Activated naive CD8-positive, alpha-beta T cell treated with anti-CD3 and anti-CD28 coated beads, Interleukin-2, amount 50 U/mL, for 24 hours (primary cell): ENCODE measurements around the gene ERN1.
"Not testable (repeated sequence)": the region's sequence is repeated elsewhere in the genome, so short reads cannot be mapped to it uniquely, and the experiment has no call there.

ENCODE experiments used
- ATAC-seq: fragments of 150-1000 bp; cut with Tn5 transposase; one replicate; pipeline ENCODE4 v1.10.0; 2021
- DNase-seq: peaks from one replicate; pipeline ENCODE4 v3.0.0; 2021
- H3K27ac Mint-ChIP-seq: one replicate; pipeline ENCODE4 v1.8.0; 2021; ENCODE audit warnings: mild to moderate bottlenecking, mixed read lengths
- H3K27me3 Mint-ChIP-seq: one replicate; pipeline ENCODE4 v1.8.0; 2021; ENCODE audit warnings: mixed read lengths
- H3K36me3 Mint-ChIP-seq: one replicate; pipeline ENCODE4 v1.8.0; 2021; ENCODE audit warnings: low read depth, mixed read lengths
- H3K4me1 Mint-ChIP-seq: one replicate; pipeline ENCODE4 v1.8.0; 2021; ENCODE audit warnings: mixed read lengths
- H3K4me3 Mint-ChIP-seq: one replicate; pipeline ENCODE4 v1.8.0; 2021; ENCODE audit warnings: mild to moderate bottlenecking, moderate library complexity, mixed read lengths
- H3K9me3 Mint-ChIP-seq: one replicate; pipeline ENCODE4 v1.8.0; 2021; ENCODE audit warnings: mixed read lengths

The ERN1 gene

DNA sequence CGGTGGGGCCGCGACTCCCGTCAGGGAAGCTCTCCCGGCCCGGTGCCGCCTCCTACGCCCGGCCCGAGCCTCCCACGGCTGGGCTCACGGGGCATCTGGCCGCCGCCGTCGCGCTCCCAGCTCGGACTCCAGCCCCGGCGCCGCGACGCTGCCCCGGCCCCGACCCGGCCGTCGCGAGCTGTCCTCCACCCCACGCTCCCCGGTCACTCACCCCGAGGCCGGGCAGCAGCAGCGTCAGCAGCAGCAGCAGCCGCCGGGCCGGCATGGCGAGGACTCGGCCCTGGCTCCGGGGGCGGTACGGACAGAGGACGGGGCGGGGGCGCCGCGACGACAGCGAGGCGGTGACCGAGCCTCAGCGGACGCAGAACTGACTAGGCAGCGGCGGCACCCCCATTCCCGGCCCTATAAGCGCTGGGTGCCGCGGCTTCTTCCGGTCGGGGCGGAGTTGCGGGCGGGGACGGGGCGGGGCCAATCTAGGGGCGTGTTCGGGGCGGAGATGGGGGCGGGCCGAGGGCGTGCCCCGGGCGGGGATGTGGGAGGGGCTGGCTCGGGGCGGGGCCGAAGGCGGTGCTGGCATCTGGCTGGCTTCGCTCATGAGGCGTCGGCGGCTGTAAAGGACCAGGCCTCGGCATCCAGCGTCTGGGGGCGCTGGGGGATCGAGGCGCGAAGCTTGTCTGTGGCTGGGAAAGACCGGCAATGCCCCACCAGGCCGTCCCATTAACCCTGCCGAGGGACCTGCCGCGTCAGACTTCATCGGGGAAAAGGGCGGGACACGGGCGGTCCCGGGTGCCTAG is at the start of gene ERN1:
ERN1 (minus strand) TSS at position 380 of the 794 bp plus-strand sequence; CDS start at position 265, 115 bp downstream.
- no peaks in the 10 kb centered on the region for H3K27me3 Mint-ChIP-seq
- H3K4me1 Mint-ChIP-seq: peaks cover 64% of the 10 kb centered on the region

GRCh38 chr17:64179024-64179423 is 49.1 kb upstream of the ERN1 start:
- H3K27ac Mint-ChIP-seq, H3K4me1 Mint-ChIP-seq, ATAC-seq, DNase-seq, H3K9me3 Mint-ChIP-seq, H3K27me3 Mint-ChIP-seq, H3K4me3 Mint-ChIP-seq: not testable (repeated sequence)
- H3K36me3 Mint-ChIP-seq: peaks cover 16% of the 10 kb centered on the region

More for the DNA sequence above, at the start of gene ERN1:
- no peaks in the 10 kb centered on the region for H3K9me3 Mint-ChIP-seq
- peak within 1 kb of the TSS; percentile 85 for H3K27ac Mint-ChIP-seq
- H3K4me3 Mint-ChIP-seq: peak within 1 kb of the TSS; percentile 88
- ATAC-seq (peak; percentile 85), DNase-seq (peak; percentile 91)
- peaks cover 8% of the 10 kb centered on the region for H3K36me3 Mint-ChIP-seq

- no peaks in the 10 kb centered on the region for H3K27me3 Mint-ChIP-seq
- no peak overlapping the region for H3K27ac Mint-ChIP-seq
- H3K4me1 Mint-ChIP-seq: no peaks in the 10 kb centered on the region
- H3K4me3 Mint-ChIP-seq: no peak overlapping the region
- peaks cover 16% of the 10 kb centered on the region for H3K36me3 Mint-ChIP-seq
- ATAC-seq (no peak), DNase-seq (no peak)
- no peaks in the 10 kb centered on the region for H3K9me3 Mint-ChIP-seq
Observed at GRCh38 chr17:64178011-64178825, 48.3 kb upstream of the ERN1 start.

GRCh38 chr17:64177311-64178010 is 47.5 kb upstream of the ERN1 start:
- H3K27ac Mint-ChIP-seq: no peak overlapping the region
- H3K4me3 Mint-ChIP-seq: no peak overlapping the region
- H3K4me1 Mint-ChIP-seq: no peaks in the 10 kb centered on the region
- H3K36me3 Mint-ChIP-seq: peaks cover 18% of the 10 kb centered on the region
- no peaks in the 10 kb centered on the region for H3K27me3 Mint-ChIP-seq
- DNase-seq: no peak
- H3K9me3 Mint-ChIP-seq: no peaks in the 10 kb centered on the region
- no peak for ATAC-seq

- Mint-ChIP-seq H3K9me3 (no peaks in the 10 kb centered on the region), H3K27ac (no peak overlapping the region), H3K4me1 (no peaks in the 10 kb centered on the region), H3K4me3 (no peak overlapping the region), H3K36me3 (peaks cover 21% of the 10 kb centered on the region), H3K27me3 (no peaks in the 10 kb centered on the region)
- no peak for ATAC-seq
- no peak for DNase-seq
Observed at GRCh38 chr17:64176556-64176955, 46.6 kb upstream of the ERN1 start.

- no peak for DNase-seq
- H3K4me1 Mint-ChIP-seq: no peaks in the 10 kb centered on the region
- H3K9me3 Mint-ChIP-seq: no peaks in the 10 kb centered on the region
- no peak overlapping the region for H3K27ac Mint-ChIP-seq
- no peaks in the 10 kb centered on the region for H3K27me3 Mint-ChIP-seq
- H3K4me3 Mint-ChIP-seq: no peak overlapping the region
- peaks cover 29% of the 10 kb centered on the region for H3K36me3 Mint-ChIP-seq
- no peak for ATAC-seq
Observed at GRCh38 chr17:64174686-64175456, 44.9 kb upstream of the ERN1 start.

DNA sequence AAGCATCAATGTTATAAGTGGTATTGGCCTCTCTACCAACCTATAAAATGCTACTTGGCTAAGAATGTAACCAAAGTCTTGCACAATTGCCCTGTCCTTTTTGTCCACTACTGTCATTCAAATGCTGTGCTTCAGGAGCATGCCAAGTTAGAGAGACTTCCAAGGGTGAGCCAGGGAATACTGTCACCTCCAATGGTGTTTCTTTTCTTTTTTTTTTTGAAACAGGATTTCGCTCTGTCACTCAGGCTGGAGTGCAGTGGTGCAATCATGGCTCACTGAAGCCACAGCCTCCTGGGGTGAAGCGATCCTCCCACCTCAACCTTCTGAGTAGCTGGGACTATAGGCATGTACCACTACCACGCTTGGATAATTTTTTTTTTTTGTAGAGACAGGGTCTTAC is 43.7 kb upstream of the ERN1 start:
- no peak for DNase-seq
- Mint-ChIP-seq H3K4me3 (no peak overlapping the region), H3K36me3 (peaks cover 20% of the 10 kb centered on the region), H3K27ac (no peak overlapping the region), H3K4me1 (no peaks in the 10 kb centered on the region), H3K9me3 (no peaks in the 10 kb centered on the region), H3K27me3 (no peaks in the 10 kb centered on the region)
- no peak for ATAC-seq

GRCh38 chr17:64172510-64172909 is 42.6 kb upstream of the ERN1 start:
- DNase-seq: no peak
- peaks cover 23% of the 10 kb centered on the region for H3K36me3 Mint-ChIP-seq
- no peak overlapping the region for H3K4me3 Mint-ChIP-seq
- H3K27ac Mint-ChIP-seq: no peak overlapping the region
- H3K9me3 Mint-ChIP-seq: no peaks in the 10 kb centered on the region
- H3K4me1 Mint-ChIP-seq: no peaks in the 10 kb centered on the region
- ATAC-seq: no peak
- no peaks in the 10 kb centered on the region for H3K27me3 Mint-ChIP-seq

GRCh38 chr17:64171041-64171440 is 41.1 kb upstream of the ERN1 start:
- H3K9me3 Mint-ChIP-seq: no peaks in the 10 kb centered on the region
- no peaks in the 10 kb centered on the region for H3K4me1 Mint-ChIP-seq
- peaks cover 29% of the 10 kb centered on the region for H3K36me3 Mint-ChIP-seq
- ATAC-seq: no peak
- no peaks in the 10 kb centered on the region for H3K27me3 Mint-ChIP-seq
- no peak overlapping the region for H3K4me3 Mint-ChIP-seq
- no peak overlapping the region for H3K27ac Mint-ChIP-seq
- no peak for DNase-seq

GRCh38 chr17:64170286-64170685 is 40.3 kb upstream of the ERN1 start:
- Mint-ChIP-seq H3K27ac (no peak overlapping the region), H3K4me1 (no peaks in the 10 kb centered on the region), H3K36me3 (peaks cover 29% of the 10 kb centered on the region), H3K9me3 (no peaks in the 10 kb centered on the region), H3K4me3 (no peak overlapping the region), H3K27me3 (no peaks in the 10 kb centered on the region)
- ATAC-seq: no peak
- DNase-seq: no peak

DNA sequence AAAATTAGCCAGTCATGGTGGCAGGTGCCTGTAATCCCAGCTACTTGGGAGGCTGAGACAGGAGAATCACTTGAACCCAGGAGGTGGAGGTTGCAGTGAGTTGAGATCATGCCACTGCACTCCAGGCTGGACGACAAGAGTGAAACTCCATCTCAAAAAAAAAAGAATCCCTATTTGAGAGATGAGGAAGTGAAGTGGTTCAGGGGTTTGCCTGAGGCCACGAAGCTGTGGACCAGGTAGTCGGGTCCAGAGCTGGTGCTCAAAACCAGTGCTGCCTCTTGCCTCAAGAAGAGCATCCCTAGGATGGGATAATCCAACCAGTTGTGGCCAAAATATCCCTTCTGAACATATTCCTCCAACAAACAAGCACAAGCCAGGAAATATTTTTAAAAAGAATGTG is 37.7 kb upstream of the ERN1 start:
- peaks cover 25% of the 10 kb centered on the region for H3K36me3 Mint-ChIP-seq
- not testable (repeated sequence) for H3K27me3 Mint-ChIP-seq, H3K4me1 Mint-ChIP-seq, H3K4me3 Mint-ChIP-seq, H3K9me3 Mint-ChIP-seq, H3K27ac Mint-ChIP-seq, ATAC-seq, DNase-seq

- Mint-ChIP-seq H3K4me1 (no peaks in the 10 kb centered on the region), H3K27ac (no peak overlapping the region), H3K9me3 (no peaks in the 10 kb centered on the region), H3K27me3 (no peaks in the 10 kb centered on the region), H3K4me3 (no peak overlapping the region), H3K36me3 (peaks cover 21% of the 10 kb centered on the region)
- ATAC-seq (no peak), DNase-seq (no peak)
Observed at GRCh38 chr17:64166876-64167275, 36.9 kb upstream of the ERN1 start.

GRCh38 chr17:64165347-64165746 is 35.4 kb upstream of the ERN1 start:
- Mint-ChIP-seq H3K4me1 (no peaks in the 10 kb centered on the region), H3K4me3 (no peak overlapping the region), H3K27ac (no peak overlapping the region), H3K36me3 (peaks cover 19% of the 10 kb centered on the region), H3K9me3 (no peaks in the 10 kb centered on the region), H3K27me3 (no peaks in the 10 kb centered on the region)
- ATAC-seq (no peak), DNase-seq (no peak)
